ENCODE measurements around the gene CCNQ.

DNA sequence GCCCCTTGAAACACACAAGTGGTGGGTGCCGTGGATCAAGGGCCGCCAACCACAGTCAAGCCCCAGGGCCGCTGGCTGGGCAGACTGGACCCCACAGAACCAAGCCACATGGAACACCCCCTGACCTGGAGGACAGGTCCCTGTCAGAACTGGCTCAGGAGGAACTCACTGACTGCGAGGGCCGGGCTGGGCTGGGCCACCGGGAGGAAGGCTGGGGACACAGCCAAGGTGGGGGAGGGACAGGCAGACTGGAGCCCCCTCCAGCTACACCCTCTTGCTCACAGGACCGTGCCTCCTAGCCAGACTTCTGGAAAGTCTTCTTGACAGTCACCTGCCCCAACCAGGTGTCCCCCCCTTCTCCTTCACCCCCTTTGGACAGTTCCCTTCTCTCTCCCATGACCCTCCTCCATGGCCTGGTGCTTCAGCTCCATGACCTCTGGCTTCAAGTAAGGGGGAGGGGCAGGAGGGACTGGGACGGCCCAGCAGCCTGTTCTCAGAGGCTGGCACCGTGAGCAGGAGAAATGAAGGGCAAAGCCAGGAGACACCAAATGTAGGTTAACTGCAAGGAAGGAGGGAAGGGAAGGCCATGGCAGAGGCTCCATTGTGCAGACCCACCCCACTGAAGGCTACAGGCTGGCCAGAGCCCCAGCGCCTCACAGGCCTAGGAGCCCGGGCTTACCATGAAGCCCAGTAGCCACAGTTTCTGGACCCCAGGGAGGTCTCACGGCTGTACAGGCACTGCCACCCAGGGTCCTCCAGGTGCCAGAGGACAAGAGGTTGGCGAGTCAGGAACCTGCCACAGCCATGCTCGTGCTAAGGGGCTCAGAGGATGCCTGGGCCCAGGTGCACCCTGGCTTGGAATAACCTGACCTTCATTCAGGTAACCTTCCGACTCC lies 25.5 kb upstream of the CCNQ start:
- TF ChIP-seq NFIC (IDR thresholded peaks at IDR 0.05) (no peak), EP300 (IDR thresholded peaks at IDR 0.05; ENCODE audit: borderline replicate concordance) (no peak), TCF12 (IDR thresholded peaks at IDR 0.05; ENCODE audit: low read depth) (no peak), FOXM1 (IDR thresholded peaks at IDR 0.05; ENCODE audit: borderline replicate concordance, low read depth) (no peak), TAF1 (IDR thresholded peaks at IDR 0.05; ENCODE audit: low read depth) (no peak), CEBPB (IDR thresholded peaks at IDR 0.05) (no peak), CREB1 (IDR thresholded peaks at IDR 0.05; ENCODE audit: low read depth) (no peak), RAD21 (IDR thresholded peaks at IDR 0.05; ENCODE audit: low read depth) (no peak)
- TF ChIP-seq, protein P1, sequence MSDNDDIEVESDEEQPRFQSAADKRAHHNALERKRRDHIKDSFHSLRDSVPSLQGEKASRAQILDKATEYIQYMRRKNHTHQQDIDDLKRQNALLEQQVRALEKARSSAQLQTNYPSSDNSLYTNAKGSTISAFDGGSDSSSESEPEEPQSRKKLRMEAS (IDR thresholded peaks at IDR 0.05) = no peak

Measured in Ishikawa (cell line).